Neural progenitor cell (in vitro differentiated cells): Measurements from ENCODE around the gene YTHDF1.

Experiments
- EZH2 ChIP-seq: fragments of 200-600 bp; sonication (generic); IDR thresholded peaks from 2 replicates; pipeline ENCODE4 v1.6.1; 2017; ENCODE audit warnings: antibody characterized with exemption, mild to moderate bottlenecking, moderate library complexity
- TF ChIP-seq, protein P1 (sequence below): fragments of 200-600 bp; sonication (generic); IDR thresholded peaks from 2 replicates; pipeline ENCODE4 v1.5.1; 2017; ENCODE audit warnings: antibody characterized with exemption, mild to moderate bottlenecking

DNA sequence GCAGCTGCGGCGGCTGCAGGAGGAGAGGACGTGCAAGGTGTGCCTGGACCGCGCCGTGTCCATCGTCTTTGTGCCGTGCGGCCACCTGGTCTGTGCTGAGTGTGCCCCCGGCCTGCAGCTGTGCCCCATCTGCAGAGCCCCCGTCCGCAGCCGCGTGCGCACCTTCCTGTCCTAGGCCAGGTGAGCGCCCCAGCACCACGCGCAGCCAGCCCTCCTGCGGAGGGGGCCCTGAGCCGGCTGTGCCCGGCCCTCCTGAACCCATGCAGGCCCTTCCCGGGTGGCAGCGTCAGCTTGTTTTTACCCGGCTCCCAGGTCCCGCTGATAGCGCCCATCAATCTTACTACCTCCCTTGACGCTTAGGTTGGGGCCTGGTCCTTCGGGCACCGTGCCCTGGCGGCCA lies 23.5 kb upstream of the YTHDF1 start:
- TF ChIP-seq, protein P1, sequence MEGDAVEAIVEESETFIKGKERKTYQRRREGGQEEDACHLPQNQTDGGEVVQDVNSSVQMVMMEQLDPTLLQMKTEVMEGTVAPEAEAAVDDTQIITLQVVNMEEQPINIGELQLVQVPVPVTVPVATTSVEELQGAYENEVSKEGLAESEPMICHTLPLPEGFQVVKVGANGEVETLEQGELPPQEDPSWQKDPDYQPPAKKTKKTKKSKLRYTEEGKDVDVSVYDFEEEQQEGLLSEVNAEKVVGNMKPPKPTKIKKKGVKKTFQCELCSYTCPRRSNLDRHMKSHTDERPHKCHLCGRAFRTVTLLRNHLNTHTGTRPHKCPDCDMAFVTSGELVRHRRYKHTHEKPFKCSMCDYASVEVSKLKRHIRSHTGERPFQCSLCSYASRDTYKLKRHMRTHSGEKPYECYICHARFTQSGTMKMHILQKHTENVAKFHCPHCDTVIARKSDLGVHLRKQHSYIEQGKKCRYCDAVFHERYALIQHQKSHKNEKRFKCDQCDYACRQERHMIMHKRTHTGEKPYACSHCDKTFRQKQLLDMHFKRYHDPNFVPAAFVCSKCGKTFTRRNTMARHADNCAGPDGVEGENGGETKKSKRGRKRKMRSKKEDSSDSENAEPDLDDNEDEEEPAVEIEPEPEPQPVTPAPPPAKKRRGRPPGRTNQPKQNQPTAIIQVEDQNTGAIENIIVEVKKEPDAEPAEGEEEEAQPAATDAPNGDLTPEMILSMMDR, result no peak
- TF ChIP-seq EZH2, result no peak
